Measurements from ENCODE around the gene CFAP57.

The CFAP57 gene

DNA sequence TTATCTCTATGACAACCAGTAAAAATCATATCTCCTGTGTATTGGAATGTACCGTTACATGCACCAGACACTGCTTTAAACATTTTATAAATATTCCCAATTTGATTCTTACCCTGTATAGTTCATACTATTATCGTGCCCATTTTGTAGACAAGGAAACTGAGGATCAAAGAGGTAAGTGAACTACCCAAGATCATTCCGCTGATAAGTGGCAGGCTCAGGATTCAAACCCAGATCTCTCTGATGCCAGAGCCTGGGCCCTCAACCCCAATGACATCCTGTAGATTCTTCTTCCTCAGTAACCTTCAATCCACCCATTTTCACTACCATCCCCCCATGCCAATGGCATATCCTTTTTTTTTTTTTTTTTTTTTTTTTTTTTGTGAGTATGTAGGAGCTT, 12.3 kb downstream of the CFAP57 start:
- in situ Hi-C loops (cut with HindIII; ENCODE audit: low pct_ligation_motif_present, low sequenced_read_pairs) = no loop called here
- Histone ChIP-seq H3K36me3 (replicated peaks) (no peaks in the 10 kb centered on the region), H3K27ac (no peak overlapping the region), H3K4me3 (ENCODE audit: low read depth, low read length) (no peak overlapping the region), H3K27me3 (replicated peaks) (no peaks in the 10 kb centered on the region)
- no peak for DNase-seq
- TF ChIP-seq, protein P1, sequence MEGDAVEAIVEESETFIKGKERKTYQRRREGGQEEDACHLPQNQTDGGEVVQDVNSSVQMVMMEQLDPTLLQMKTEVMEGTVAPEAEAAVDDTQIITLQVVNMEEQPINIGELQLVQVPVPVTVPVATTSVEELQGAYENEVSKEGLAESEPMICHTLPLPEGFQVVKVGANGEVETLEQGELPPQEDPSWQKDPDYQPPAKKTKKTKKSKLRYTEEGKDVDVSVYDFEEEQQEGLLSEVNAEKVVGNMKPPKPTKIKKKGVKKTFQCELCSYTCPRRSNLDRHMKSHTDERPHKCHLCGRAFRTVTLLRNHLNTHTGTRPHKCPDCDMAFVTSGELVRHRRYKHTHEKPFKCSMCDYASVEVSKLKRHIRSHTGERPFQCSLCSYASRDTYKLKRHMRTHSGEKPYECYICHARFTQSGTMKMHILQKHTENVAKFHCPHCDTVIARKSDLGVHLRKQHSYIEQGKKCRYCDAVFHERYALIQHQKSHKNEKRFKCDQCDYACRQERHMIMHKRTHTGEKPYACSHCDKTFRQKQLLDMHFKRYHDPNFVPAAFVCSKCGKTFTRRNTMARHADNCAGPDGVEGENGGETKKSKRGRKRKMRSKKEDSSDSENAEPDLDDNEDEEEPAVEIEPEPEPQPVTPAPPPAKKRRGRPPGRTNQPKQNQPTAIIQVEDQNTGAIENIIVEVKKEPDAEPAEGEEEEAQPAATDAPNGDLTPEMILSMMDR (IDR thresholded peaks at IDR 0.05; ENCODE audit: low read depth, low read length, missing control alignments) = no peak

DNA sequence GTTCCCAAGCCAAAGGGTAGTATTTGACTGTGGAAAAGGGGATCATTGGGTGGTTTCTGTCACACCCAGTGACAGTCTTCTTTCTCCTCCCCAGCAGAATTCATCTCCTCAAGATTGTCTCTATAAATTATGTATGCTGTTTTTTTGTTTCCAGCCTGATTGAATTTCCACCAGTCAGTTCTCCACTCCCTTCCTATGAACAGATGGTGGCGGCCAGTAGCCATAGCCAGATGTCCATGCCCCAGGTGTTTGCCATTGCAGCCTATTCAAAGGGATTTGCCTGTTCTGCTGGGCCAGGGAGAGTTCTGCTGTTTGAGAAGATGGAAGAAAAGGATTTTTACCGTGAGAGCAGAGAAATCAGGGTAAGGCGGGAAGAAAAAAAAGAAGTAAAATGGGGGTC, 12.9 kb downstream of the CFAP57 start:
- in situ Hi-C loops (cut with HindIII; ENCODE audit: low pct_ligation_motif_present, low sequenced_read_pairs) = no loop called here
- TF ChIP-seq, protein P1 (IDR thresholded peaks at IDR 0.05; ENCODE audit: low read depth, low read length, missing control alignments) = no peak
- no peak for DNase-seq

DNA sequence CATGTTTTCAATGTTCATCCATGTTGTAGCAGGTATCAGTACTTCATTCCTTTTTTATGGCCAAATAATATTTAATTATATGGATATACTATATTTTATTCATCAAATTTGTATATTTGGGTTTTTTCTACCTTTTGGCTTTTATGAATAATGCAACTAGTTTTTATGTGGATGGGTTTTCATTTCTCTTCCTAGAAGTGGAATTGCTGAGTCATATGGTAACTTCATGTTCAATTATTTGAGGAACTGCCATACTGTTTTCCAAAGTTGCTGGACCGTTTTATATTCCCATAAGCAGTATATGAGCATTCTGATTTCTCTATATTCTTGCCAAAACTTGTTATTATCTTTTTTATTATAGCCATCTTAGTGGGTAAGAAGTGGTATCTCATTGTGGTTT, 16.0 kb downstream of the CFAP57 start:
- H3K4me3 ChIP-seq (ENCODE audit: low read depth, low read length) = no peak overlapping the region
- no peaks in the 10 kb centered on the region for H3K27me3 ChIP-seq (replicated peaks)
- H3K36me3 ChIP-seq (replicated peaks) = no peaks in the 10 kb centered on the region
- TF ChIP-seq, protein P1 (IDR thresholded peaks at IDR 0.05; ENCODE audit: low read depth, low read length, missing control alignments) = no peak
- in situ Hi-C loops (cut with HindIII; ENCODE audit: low pct_ligation_motif_present, low sequenced_read_pairs) = no loop called here
- DNase-seq = no peak
- H3K27ac ChIP-seq = no peak overlapping the region

More for the DNA sequence above, 12.9 kb downstream of the CFAP57 start:
- H3K27me3 ChIP-seq (replicated peaks) = no peaks in the 10 kb centered on the region
- H3K36me3 ChIP-seq (replicated peaks) = no peaks in the 10 kb centered on the region
- H3K4me3 ChIP-seq (ENCODE audit: low read depth, low read length) = no peak overlapping the region
- no peak overlapping the region for H3K27ac ChIP-seq

DNA sequence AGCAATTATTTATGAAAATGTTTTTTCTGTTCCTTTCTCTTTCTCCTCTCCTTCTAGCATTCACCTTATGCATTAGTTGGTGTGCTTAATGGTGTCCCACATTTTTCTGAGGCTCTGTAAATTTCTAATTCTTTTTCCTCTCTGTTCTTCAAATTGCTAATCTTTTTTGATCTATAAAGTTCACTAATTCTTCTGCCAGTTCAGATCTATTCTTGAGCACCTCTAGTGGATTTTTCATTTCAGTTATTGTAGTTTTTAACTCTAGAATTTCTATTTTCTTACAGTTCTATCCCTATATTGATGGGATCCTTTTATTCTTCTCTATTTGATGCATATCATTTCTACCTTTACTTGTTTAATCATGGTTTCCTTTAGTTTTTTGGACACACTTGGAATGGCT, 22.4 kb downstream of the CFAP57 start:
- H3K27me3 ChIP-seq (replicated peaks) = no peaks in the 10 kb centered on the region
- H3K36me3 ChIP-seq (replicated peaks) = no peaks in the 10 kb centered on the region
- H3K4me3 ChIP-seq (ENCODE audit: low read depth, low read length) = no peak overlapping the region
- no peak for DNase-seq
- TF ChIP-seq, protein P1 (IDR thresholded peaks at IDR 0.05; ENCODE audit: low read depth, low read length, missing control alignments) = no peak
- H3K27ac ChIP-seq = no peak overlapping the region
- in situ Hi-C loops (cut with HindIII; ENCODE audit: low pct_ligation_motif_present, low sequenced_read_pairs) = no loop called here

DNA sequence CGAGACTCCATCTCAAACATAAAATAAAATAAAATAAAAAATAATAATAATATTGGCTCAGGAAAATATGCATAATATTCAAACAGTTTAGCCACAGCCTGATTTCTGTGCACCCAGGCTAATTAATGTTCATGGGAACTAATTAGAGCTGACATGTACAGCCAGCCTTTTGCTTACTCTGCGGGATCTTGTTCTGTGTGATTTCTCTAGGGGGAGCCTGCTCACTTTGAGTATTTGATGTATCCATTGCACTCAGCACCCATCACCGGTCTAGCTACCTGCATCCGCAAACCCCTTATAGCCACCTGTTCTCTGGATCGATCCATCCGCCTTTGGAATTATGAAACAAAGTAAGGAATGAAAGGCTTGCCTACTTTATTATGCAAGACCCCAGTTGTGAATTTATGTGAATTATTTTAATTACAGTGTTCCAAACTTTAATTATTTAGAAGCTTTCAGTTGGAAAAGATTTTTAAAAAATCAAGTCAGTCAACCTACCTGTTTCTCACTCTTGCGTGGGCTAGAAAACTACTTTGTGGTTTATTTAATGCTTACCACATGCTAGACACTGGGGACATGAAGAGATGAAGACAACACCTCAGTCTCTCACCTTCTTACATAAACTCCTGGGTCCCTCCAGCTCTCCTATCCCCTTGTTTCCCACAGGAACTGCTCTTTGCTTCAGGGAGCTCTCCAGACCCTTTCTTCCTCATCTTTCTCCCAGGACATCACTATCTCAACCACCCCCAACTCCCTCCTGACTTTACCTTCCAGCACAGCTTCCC, 25.4 kb downstream of the CFAP57 start:
- Histone ChIP-seq H3K4me3 (ENCODE audit: low read depth, low read length) (no peak overlapping the region), H3K27ac (no peak overlapping the region), H3K36me3 (replicated peaks) (no peaks in the 10 kb centered on the region), H3K27me3 (replicated peaks) (no peaks in the 10 kb centered on the region)
- in situ Hi-C loops (cut with HindIII; ENCODE audit: low pct_ligation_motif_present, low sequenced_read_pairs) = no loop called here
- TF ChIP-seq, protein P1 (IDR thresholded peaks at IDR 0.05; ENCODE audit: low read depth, low read length, missing control alignments) = no peak
- DNase-seq = no peak
